GM12891 (cell line): ENCODE data around the gene CARD11. TPM values are rescaled to one million over a fixed set of nuclear protein-coding genes. Genes with fewer than 3 reads are reported as not detected.

Experiments used
- DNase-seq: peaks from one replicate; pipeline ENCODE4 v3.0.0; 2011; ENCODE audit warnings: low spot score; ENCODE audit not compliant: insufficient read length
- FAIRE-seq: peaks from 2 replicates; lab custom pipeline; 2011; peaks lifted over from hg19 to GRCh38; lab: Jason Lieb, UNC
- PAX5 ChIP-seq: IDR thresholded peaks from 2 replicates; pipeline ENCODE4 v1.6.1; 2011; ENCODE audit warnings: low read length, moderate library complexity, mild to moderate bottlenecking; ENCODE audit not compliant: insufficient read depth, severe bottlenecking
- POLR2A ChIP-seq: IDR thresholded peaks from 2 replicates; pipeline ENCODE4 v1.6.1; 2011; ENCODE audit warnings: low read depth, low read length, control low read depth
- POLR2AphosphoS5 ChIP-seq: IDR thresholded peaks from 2 replicates; pipeline ENCODE4 v1.6.1; 2011; ENCODE audit warnings: low read depth, low read length, control low read depth
- POU2F2 ChIP-seq: IDR thresholded peaks from 2 replicates; pipeline ENCODE4 v1.6.1; 2011; ENCODE audit warnings: low read depth, mild to moderate bottlenecking, control low read depth, low read length, moderate library complexity
- SPI1 ChIP-seq: IDR thresholded peaks from 2 replicates; pipeline ENCODE4 v1.6.1; 2011; ENCODE audit warnings: low read depth, low read length, control low read depth
- TAF1 ChIP-seq: IDR thresholded peaks from 2 replicates; pipeline ENCODE4 v1.6.1; 2011; ENCODE audit warnings: low read depth, low read length, control low read depth
- polyA plus RNA-seq: library from polyadenylated mRNA; unstranded; fragments of >200 nt; gene quantifications from one replicate; pipeline ENCODE4 v1.2.1, GENCODE V29; 2012; ENCODE audit warnings: low read depth, missing spikeins, inconsistent platforms; ENCODE audit not compliant: missing spikeins

CARD11 gene
- polyA plus RNA-seq, result 46.2 TPM

GRCh38 chr7:3043544-3044371 lies at the start of gene CARD11:
TSS of gene CARD11 (minus strand) at chr7:3043867. CDS start at chr7:2958506, 85,361 bp downstream.
- FAIRE-seq (peak; percentile 41), DNase-seq (peak; percentile 59)
- TF ChIP-seq POLR2A (no peak), POLR2AphosphoS5 (no peak), TAF1 (no peak), SPI1 (0 out of 2 replicates have a peak, but pooled peaks have one; percentile 17), POU2F2 (peak; percentile 38; the same call in 1 of the 2 replicates), PAX5 (no peak)

- no peak for TF ChIP-seq POLR2AphosphoS5
- peak; percentile 38; the same call in 1 of the 2 replicates for TF ChIP-seq POU2F2
- DNase-seq, result peak; percentile 40
- peak; percentile 83 for FAIRE-seq
Observed at GRCh38 chr7:3092468-3092867, 48.8 kb upstream of the CARD11 start.

GRCh38 chr7:3091631-3092030 lies 48.0 kb upstream of the CARD11 start:
- TF ChIP-seq SPI1, result no peak
- TF ChIP-seq POLR2A, result no peak
- TF ChIP-seq PAX5, result no peak
- TF ChIP-seq POLR2AphosphoS5, result no peak
- no peak for TF ChIP-seq POU2F2
- no peak for TF ChIP-seq TAF1
- FAIRE-seq, result no peak
- DNase-seq, result no peak

- no peak for DNase-seq
- FAIRE-seq, result no peak
- TF ChIP-seq SPI1 (no peak), POLR2AphosphoS5 (no peak), POLR2A (no peak), TAF1 (no peak), PAX5 (no peak), POU2F2 (no peak)
Observed at GRCh38 chr7:3089493-3089892, 45.8 kb upstream of the CARD11 start.

- DNase-seq, result no peak
- no peak for FAIRE-seq
- no peak for TF ChIP-seq SPI1
- no peak for TF ChIP-seq POU2F2
- TF ChIP-seq PAX5, result no peak
- no peak for TF ChIP-seq POLR2A
- TF ChIP-seq POLR2AphosphoS5, result no peak
- no peak for TF ChIP-seq TAF1
Observed at GRCh38 chr7:3087243-3087755, 43.6 kb upstream of the CARD11 start.

GRCh38 chr7:3083350-3083749 lies 39.7 kb upstream of the CARD11 start:
- peak; percentile 61 for FAIRE-seq
- TF ChIP-seq SPI1, result no peak
- no peak for TF ChIP-seq POLR2AphosphoS5
- no peak for TF ChIP-seq POU2F2
- no peak for TF ChIP-seq TAF1
- TF ChIP-seq PAX5, result no peak
- TF ChIP-seq POLR2A, result no peak

GRCh38 chr7:3082831-3083230 lies 39.2 kb upstream of the CARD11 start:
- peak; percentile 9 for FAIRE-seq
- DNase-seq, result no peak
- TF ChIP-seq SPI1 (no peak), POLR2AphosphoS5 (no peak), PAX5 (no peak), POU2F2 (no peak), POLR2A (no peak), TAF1 (no peak)

More at GRCh38 chr7:3083350-3083749, 39.7 kb upstream of the CARD11 start:
- no peak for DNase-seq

GRCh38 chr7:3082386-3082785 lies 38.7 kb upstream of the CARD11 start:
- TF ChIP-seq TAF1 (no peak), PAX5 (peak; percentile 5)
- FAIRE-seq, result no peak
- DNase-seq, result no peak

- TF ChIP-seq TAF1, result no peak
- no peak for TF ChIP-seq POLR2AphosphoS5
- TF ChIP-seq POU2F2, result no peak
- no peak for TF ChIP-seq POLR2A
- TF ChIP-seq SPI1, result no peak
- no peak for TF ChIP-seq PAX5
- no peak for DNase-seq
- no peak for FAIRE-seq
Observed at GRCh38 chr7:3080106-3080505, 36.4 kb upstream of the CARD11 start.

- peak; percentile 55 for FAIRE-seq
- TF ChIP-seq POU2F2 (peak; percentile 60; the same call in 1 of the 2 replicates), PAX5 (peak; percentile 49), TAF1 (no peak)
Observed at GRCh38 chr7:3078514-3078913, 34.8 kb upstream of the CARD11 start.

More at GRCh38 chr7:3078514-3078913, 34.8 kb upstream of the CARD11 start:
- DNase-seq, result no peak
